ENCODE results near the gene ARL13A.
"Not testable (repeated sequence)": the region's sequence is repeated elsewhere in the genome, so short reads cannot be mapped to it uniquely, and the experiment has no call there.

ARL13A gene

GRCh38 chrX:100969408-100969807 is at the start of gene ARL13A:
Gene ARL13A, plus strand, starts transcription at chrX:100969708. Its CDS starts 3,982 bp downstream, at chrX:100973690.
- no peak for DNase-seq

- no peak for DNase-seq
Observed at GRCh38 chrX:100924375-100924774, 45.1 kb upstream of the ARL13A start.

- DNase-seq, result no peak
Observed at GRCh38 chrX:100926453-100926852, 43.1 kb upstream of the ARL13A start.

GRCh38 chrX:100928660-100929613 is 40.6 kb upstream of the ARL13A start, which contains the start of gene XKRX:
Gene XKRX, minus strand, starts transcription at chrX:100928917. Its CDS starts 613 bp downstream, at chrX:100928304.
- DNase-seq, result no peak

GRCh38 chrX:100931218-100931924 is 38.1 kb upstream of the ARL13A start:
- no peak for DNase-seq

GRCh38 chrX:100931925-100932285 is 37.6 kb upstream of the ARL13A start:
- DNase-seq, result no peak

- no peak for DNase-seq
Observed at GRCh38 chrX:100935767-100936166, 33.7 kb upstream of the ARL13A start.

- DNase-seq, result no peak
Observed at GRCh38 chrX:100939333-100939732, 30.2 kb upstream of the ARL13A start.

DNA sequence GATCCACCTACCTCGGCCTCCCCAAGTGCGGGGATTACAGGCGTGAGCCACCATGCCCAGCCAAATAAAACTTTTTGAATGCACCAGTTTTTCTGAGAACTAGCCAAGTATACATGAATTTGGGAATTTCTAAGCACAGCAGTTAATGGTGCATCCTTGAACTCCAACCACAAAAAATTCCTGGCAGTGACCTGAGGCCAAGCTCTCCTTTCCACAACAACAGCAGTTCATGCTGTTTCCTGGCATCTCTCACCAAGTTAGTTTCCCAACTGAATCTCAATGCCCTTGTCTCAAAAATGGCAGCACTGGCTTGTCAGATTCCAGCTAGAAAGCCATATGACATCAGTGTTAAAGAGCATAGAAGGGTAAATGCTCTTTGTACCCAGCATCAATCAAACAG is 24.9 kb upstream of the ARL13A start:
- no peak for DNase-seq

- DNase-seq, result no peak
Observed at GRCh38 chrX:100946299-100946927, 23.1 kb upstream of the ARL13A start.

DNA sequence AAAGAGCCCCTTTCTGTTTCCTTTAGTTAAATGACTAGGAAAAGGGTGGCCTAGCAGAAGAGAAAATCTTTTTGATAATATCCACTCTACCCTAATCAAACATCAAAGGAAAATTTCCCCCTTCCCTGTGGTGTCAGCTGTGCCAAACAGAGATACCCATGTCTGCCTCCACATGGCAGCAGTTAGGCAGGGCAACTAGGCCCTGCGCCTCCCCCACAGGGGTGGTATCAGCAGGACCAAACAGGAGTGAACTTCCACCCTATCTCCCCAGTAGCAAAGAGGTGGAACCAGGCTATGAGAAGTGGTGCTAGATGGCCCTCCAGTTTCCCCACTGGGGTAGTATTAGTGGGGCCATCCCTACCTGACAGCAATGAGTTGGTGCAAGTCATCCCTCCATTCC is 21.0 kb upstream of the ARL13A start:
- DNase-seq, result no peak

DNA sequence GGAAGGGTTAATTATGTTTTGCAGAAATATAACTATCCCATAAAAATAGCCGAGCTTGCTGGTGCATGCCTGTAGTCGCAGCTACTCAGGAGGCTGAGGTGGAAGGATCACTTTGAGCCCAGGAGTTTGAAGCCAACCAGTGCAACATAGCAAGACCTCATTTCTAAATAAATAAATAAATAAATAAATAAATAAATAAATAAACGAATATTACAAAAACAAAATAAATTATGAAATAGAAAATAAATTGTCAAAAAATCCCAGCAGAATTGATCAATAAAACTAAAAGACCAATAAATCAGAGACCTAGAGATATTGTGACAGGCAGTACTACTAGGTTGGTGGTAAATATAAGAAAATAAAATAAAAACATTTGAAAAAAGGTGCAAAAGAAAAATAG is 6.7 kb upstream of the ARL13A start:
- no peak for DNase-seq

- DNase-seq, result no peak
Observed at GRCh38 chrX:100964362-100964761, 5.1 kb upstream of the ARL13A start.

- no peak for DNase-seq
Observed at GRCh38 chrX:100969936-100970335, 428 bp downstream of the ARL13A start.

DNA sequence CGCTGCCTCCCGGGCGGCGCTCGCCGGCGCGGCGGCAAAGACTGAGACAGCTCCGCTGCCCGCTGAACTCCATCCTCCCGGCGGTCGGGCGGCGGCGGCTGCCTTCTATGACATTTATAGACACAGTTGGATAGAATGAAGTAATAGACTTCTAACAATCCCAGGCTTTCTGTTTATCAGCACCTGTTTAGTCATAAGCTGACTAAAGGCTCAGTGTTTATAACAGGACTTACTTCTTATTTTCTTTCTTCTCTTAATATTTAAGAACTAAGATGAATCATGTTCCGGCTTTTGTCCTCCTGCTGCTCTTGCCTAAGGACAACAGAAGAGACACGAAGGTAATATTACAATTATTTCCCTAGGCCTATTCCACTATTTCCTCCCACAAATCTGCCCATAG is 3.9 kb downstream of the ARL13A start:
- no peak for DNase-seq

GRCh38 chrX:100975212-100975611 is 5.7 kb downstream of the ARL13A start:
- no peak for DNase-seq

DNA sequence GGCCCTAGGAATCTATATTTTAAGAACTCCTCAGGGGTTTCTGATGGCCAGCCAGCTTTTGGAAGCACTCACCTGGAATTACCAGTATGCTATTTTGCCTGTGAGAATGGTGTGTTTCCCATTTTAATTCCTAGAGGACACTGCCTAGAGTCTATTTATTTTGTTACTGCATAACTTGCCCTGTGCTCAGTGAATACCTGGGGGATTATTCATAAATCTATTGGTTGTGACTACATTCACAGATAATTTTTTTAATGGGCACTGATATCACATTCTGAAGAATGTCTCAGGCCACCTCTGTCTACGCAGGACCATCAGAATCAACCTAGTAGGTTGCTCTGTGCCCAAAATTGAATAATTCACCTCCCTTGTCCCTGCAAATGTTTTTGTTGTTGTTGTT is 6.7 kb downstream of the ARL13A start:
- no peak for DNase-seq

- DNase-seq, result no peak
Observed at GRCh38 chrX:100979881-100980607, 10.5 kb downstream of the ARL13A start.

GRCh38 chrX:100980608-100981497 is 11.3 kb downstream of the ARL13A start:
- DNase-seq, result no peak

GRCh38 chrX:100981498-100981845 is 12.0 kb downstream of the ARL13A start:
- DNase-seq, result not testable (repeated sequence)

GRCh38 chrX:100984818-100985217 is 15.3 kb downstream of the ARL13A start:
- no peak for DNase-seq

- DNase-seq, result no peak
Observed at GRCh38 chrX:100990139-100990538, 20.6 kb downstream of the ARL13A start.

Data from NCI-H1092 treated with DMSO at 0.1 percent for 48 hours (cell line).